Kidney epithelial cell (primary cell): Measurements from ENCODE around the gene SLC25A23. TPM values are rescaled to one million over a fixed set of nuclear protein-coding genes. Genes with fewer than 3 reads are reported as not detected.

Experiments used
- DNase-seq: peaks from one replicate; pipeline ENCODE4 v3.0.0-alpha.2; 2010; ENCODE audit warnings: low read depth
- H3K27me3 ChIP-seq: 2 replicates; pipeline ENCODE4 v1.6.0; 2011; ENCODE audit warnings: low read length; ENCODE audit not compliant: control insufficient read depth, insufficient read depth
- H3K36me3 ChIP-seq: 2 replicates; pipeline ENCODE4 v1.5.1; 2011; ENCODE audit warnings: low read length; ENCODE audit not compliant: control insufficient read depth, insufficient read depth
- H3K4me3 ChIP-seq: 2 replicates; pipeline ENCODE4 v1.5.1; 2011; ENCODE audit warnings: low read depth, mild to moderate bottlenecking, control low read depth, low read length
- CTCF ChIP-seq: IDR thresholded peaks from 2 replicates; pipeline ENCODE4 v1.5.1; 2011; ENCODE audit warnings: mild to moderate bottlenecking, moderate library complexity, low read length, control low read depth, inconsistent platforms; ENCODE audit not compliant: insufficient read depth, poor library complexity, severe bottlenecking
- total RNA-seq: library from RNA; depleted of rRNA; stranded (reverse); fragments of >200 nt; gene quantifications from 2 replicates; pipeline ENCODE4 v1.2.3, GENCODE V29; 2015

Gene SLC25A23
- total RNA-seq, 1 donor from 2014 or later = 68.6 TPM

DNA sequence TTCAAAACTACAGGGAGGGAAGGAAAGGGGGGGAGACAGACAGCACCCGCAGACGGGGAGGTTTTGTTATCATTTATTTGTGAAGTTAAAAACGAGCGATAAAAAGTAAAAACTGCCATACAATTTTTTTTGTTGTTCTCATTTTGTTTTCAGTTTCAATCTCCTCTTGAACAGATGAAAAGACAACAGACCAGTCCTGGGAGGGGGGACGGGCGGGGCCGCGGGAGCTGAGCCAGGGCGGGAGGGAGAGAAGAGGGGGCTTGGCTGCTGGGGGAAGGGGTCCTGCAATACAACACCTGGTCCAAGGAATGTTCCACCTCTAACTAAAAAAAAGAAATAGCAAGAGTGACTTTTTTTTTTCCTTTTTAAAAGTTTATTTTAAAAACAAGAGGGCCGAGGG, 46.3 kb downstream of the SLC25A23 start:
- no peak overlapping the region for H3K4me3 ChIP-seq
- DNase-seq = no peak
- no peaks in the 10 kb centered on the region for H3K27me3 ChIP-seq
- peaks cover 4% of the 10 kb centered on the region for H3K36me3 ChIP-seq
- no peak for TF ChIP-seq CTCF

GRCh38 chr19:6412447-6413091, 47.0 kb downstream of the SLC25A23 start:
- Histone ChIP-seq H3K27me3 (no peaks in the 10 kb centered on the region), H3K4me3 (no peak overlapping the region), H3K36me3 (peaks cover 4% of the 10 kb centered on the region)
- TF ChIP-seq CTCF = peak; percentile 60
- DNase-seq = no peak

- Histone ChIP-seq H3K36me3 (peaks cover 4% of the 10 kb centered on the region), H3K27me3 (no peaks in the 10 kb centered on the region), H3K4me3 (no peak overlapping the region)
- no peak for TF ChIP-seq CTCF
- DNase-seq = no peak
Measured at GRCh38 chr19:6412061-6412446, 47.5 kb downstream of the SLC25A23 start.

- Histone ChIP-seq H3K4me3 (no peak overlapping the region), H3K27me3 (no peaks in the 10 kb centered on the region), H3K36me3 (peaks cover 3% of the 10 kb centered on the region)
- TF ChIP-seq CTCF = no peak
- no peak for DNase-seq
Measured at GRCh38 chr19:6409346-6409745, 50.2 kb downstream of the SLC25A23 start.

DNA sequence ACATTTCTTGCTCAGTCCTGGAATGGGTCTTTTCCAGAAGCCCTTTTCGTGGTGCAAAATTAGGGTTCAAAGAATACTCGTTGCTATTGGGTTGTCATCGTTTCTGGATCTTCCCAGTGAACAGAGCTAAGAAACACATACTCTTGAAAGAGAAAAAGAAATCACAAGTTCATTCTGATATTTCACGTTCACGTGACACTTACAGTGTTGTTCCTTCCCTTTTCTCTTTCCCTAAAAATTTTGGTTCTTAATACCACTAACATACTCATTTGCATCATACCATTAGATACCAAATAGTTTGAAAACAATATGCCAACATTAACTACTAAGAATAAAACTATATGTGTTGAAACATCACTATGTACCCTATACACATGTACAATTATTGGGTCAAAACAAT, 53.2 kb downstream of the SLC25A23 start:
- Histone ChIP-seq H3K36me3 (no peaks in the 10 kb centered on the region), H3K4me3 (no peak overlapping the region), H3K27me3 (no peaks in the 10 kb centered on the region)
- no peak for TF ChIP-seq CTCF
- no peak for DNase-seq
